GM18508 (cell line): ENCODE results near the gene ASB7.

ENCODE experiments used
- ATAC-seq: cut with Tn5 transposase; IDR thresholded peaks from one replicate; pipeline ENCODE4 v1.9.1; 2021; ENCODE audit warnings: moderate number of reproducible peaks; ENCODE audit not compliant: insufficient read depth, unreplicated experiment

Gene ASB7

GRCh38 chr15:100595964-100596363 is 6.4 kb upstream of the ASB7 start:
- no peak for ATAC-seq

- peak; percentile 76 for ATAC-seq
Measured at GRCh38 chr15:100596792-100597191, 5.6 kb upstream of the ASB7 start.

GRCh38 chr15:100597862-100598261 is 4.5 kb upstream of the ASB7 start:
- no peak for ATAC-seq

GRCh38 chr15:100598655-100599054 is 3.7 kb upstream of the ASB7 start:
- ATAC-seq: no peak

- ATAC-seq: no peak
Measured at GRCh38 chr15:100601163-100601562, 1.2 kb upstream of the ASB7 start.

GRCh38 chr15:100601617-100602063 is 749 bp upstream of the ASB7 start:
- peak; percentile 3 for ATAC-seq

GRCh38 chr15:100602823-100603393 is 519 bp downstream of the ASB7 start:
- ATAC-seq: peak; percentile 27

GRCh38 chr15:100612539-100612938 is 10.2 kb downstream of the ASB7 start:
- ATAC-seq: no peak

- ATAC-seq: no peak
Measured at GRCh38 chr15:100613208-100613607, 10.8 kb downstream of the ASB7 start.

- ATAC-seq: no peak
Measured at GRCh38 chr15:100614336-100614735, 11.9 kb downstream of the ASB7 start.

GRCh38 chr15:100614918-100615317 is 12.5 kb downstream of the ASB7 start:
- ATAC-seq: no peak

- ATAC-seq: no peak
Measured at GRCh38 chr15:100615801-100616200, 13.4 kb downstream of the ASB7 start.

- ATAC-seq: no peak
Measured at GRCh38 chr15:100616700-100617099, 14.3 kb downstream of the ASB7 start.

- ATAC-seq: no peak
Measured at GRCh38 chr15:100623301-100623700, 20.9 kb downstream of the ASB7 start.

- no peak for ATAC-seq
Measured at GRCh38 chr15:100627789-100628395, 25.5 kb downstream of the ASB7 start.

GRCh38 chr15:100628746-100629145 is 26.4 kb downstream of the ASB7 start:
- no peak for ATAC-seq

- ATAC-seq: no peak
Measured at GRCh38 chr15:100631831-100632230, 29.4 kb downstream of the ASB7 start.

GRCh38 chr15:100633763-100634075 is 31.3 kb downstream of the ASB7 start:
- no peak for ATAC-seq

- no peak for ATAC-seq
Measured at GRCh38 chr15:100635406-100636071, 33.1 kb downstream of the ASB7 start.

- ATAC-seq: no peak
Measured at GRCh38 chr15:100638177-100638730, 35.9 kb downstream of the ASB7 start.

GRCh38 chr15:100642213-100642949 is 40.0 kb downstream of the ASB7 start:
- no peak for ATAC-seq
